ENCODE results near the gene B9D1. TPM values are rescaled to one million over a fixed set of nuclear protein-coding genes. Genes with fewer than 3 reads are reported as not detected.

B9D1 gene
- total RNA-seq, 1 experiment from 2014 or later, result 28.1 TPM

- no peak for DNase-seq (ENCODE audit: low spot score)
Observed at GRCh38 chr17:19388791-19389785, 26.6 kb upstream of the B9D1 start.

GRCh38 chr17:19387921-19388521 is 25.5 kb upstream of the B9D1 start:
- DNase-seq (ENCODE audit: low spot score), result peak; percentile 4

GRCh38 chr17:19386974-19387920 is 24.7 kb upstream of the B9D1 start, which contains the start of gene MFAP4:
TSS of gene MFAP4 (minus strand) at chr17:19387190. CDS start at chr17:19387155, 35 bp downstream.
- no peak for DNase-seq (ENCODE audit: low spot score)

GRCh38 chr17:19386051-19386929 is 23.8 kb upstream of the B9D1 start:
- no peak for DNase-seq (ENCODE audit: low spot score)

GRCh38 chr17:19385521-19385983 is 23.0 kb upstream of the B9D1 start:
- DNase-seq (ENCODE audit: low spot score), result no peak

GRCh38 chr17:19384723-19385391 is 22.3 kb upstream of the B9D1 start:
- DNase-seq (ENCODE audit: low spot score), result peak; percentile 69

GRCh38 chr17:19383681-19384470 is 21.4 kb upstream of the B9D1 start:
- DNase-seq (ENCODE audit: low spot score), result no peak

- DNase-seq (ENCODE audit: low spot score), result no peak
Observed at GRCh38 chr17:19382531-19383444, 20.3 kb upstream of the B9D1 start.

- no peak for DNase-seq (ENCODE audit: low spot score)
Observed at GRCh38 chr17:19381741-19382444, 19.4 kb upstream of the B9D1 start.

GRCh38 chr17:19381361-19381740 is 18.8 kb upstream of the B9D1 start:
- DNase-seq (ENCODE audit: low spot score), result no peak

- DNase-seq (ENCODE audit: low spot score), result no peak
Observed at GRCh38 chr17:19380481-19381301, 18.2 kb upstream of the B9D1 start.

- no peak for DNase-seq (ENCODE audit: low spot score)
Observed at GRCh38 chr17:19379361-19380065, 17.0 kb upstream of the B9D1 start.

- DNase-seq (ENCODE audit: low spot score), result no peak
Observed at GRCh38 chr17:19378416-19379360, 16.2 kb upstream of the B9D1 start, which contains the start of gene MAPK7. TSS of gene MAPK7 (plus strand) at chr17:19378498. CDS start at chr17:19378901, 403 bp downstream.

GRCh38 chr17:19377602-19378415 is 15.3 kb upstream of the B9D1 start:
- peak; percentile 93 for DNase-seq (ENCODE audit: low spot score)

Measured in HT-29 (cell line).